ENCODE results near the gene CACNA1B. TPM values are rescaled to one million over a fixed set of nuclear protein-coding genes. Genes with fewer than 3 reads are reported as not detected.
A peak's percentile ranks its signal among the peaks of the same experiment; 100 is the strongest.

CACNA1B gene
- total and polyA plus RNA-seq, 9 of the 15 experiments (the other 6 are each of a cell fraction or from before 2014, with no cell fraction given) = 0.01 to 0.04 TPM; not detected in 7

DNA sequence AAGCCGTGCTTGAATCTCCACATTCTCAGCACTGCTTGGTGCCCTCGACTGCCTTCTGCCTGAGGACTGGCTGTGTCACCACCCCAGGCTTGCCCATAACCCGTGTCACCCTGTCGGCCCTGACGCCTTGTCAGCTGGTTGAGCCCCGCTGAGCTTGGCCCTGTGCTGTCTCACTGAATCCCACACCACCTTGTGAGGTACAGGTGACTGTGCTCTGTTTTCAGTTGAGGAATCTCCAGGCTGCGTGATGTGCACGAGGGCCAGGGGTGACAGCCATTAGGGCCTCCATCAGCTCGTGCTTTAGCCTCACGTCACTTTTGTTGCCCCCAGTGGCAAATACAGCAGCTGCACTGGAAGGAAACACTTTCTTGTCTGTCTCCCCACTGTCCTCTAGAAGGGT lies 90.7 kb downstream of the CACNA1B start (continued):
- TF ChIP-seq, protein P1, sequence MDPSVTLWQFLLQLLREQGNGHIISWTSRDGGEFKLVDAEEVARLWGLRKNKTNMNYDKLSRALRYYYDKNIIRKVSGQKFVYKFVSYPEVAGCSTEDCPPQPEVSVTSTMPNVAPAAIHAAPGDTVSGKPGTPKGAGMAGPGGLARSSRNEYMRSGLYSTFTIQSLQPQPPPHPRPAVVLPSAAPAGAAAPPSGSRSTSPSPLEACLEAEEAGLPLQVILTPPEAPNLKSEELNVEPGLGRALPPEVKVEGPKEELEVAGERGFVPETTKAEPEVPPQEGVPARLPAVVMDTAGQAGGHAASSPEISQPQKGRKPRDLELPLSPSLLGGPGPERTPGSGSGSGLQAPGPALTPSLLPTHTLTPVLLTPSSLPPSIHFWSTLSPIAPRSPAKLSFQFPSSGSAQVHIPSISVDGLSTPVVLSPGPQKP (CRISPR knock-in tag; IDR thresholded peaks at IDR 0.05) = no peak
- TF ChIP-seq, protein P2, sequence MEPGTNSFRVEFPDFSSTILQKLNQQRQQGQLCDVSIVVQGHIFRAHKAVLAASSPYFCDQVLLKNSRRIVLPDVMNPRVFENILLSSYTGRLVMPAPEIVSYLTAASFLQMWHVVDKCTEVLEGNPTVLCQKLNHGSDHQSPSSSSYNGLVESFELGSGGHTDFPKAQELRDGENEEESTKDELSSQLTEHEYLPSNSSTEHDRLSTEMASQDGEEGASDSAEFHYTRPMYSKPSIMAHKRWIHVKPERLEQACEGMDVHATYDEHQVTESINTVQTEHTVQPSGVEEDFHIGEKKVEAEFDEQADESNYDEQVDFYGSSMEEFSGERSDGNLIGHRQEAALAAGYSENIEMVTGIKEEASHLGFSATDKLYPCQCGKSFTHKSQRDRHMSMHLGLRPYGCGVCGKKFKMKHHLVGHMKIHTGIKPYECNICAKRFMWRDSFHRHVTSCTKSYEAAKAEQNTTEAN (CRISPR knock-in tag; IDR thresholded peaks at IDR 0.05) = no peak
- TF ChIP-seq CREM (IDR thresholded peaks at IDR 0.05; ENCODE audit: low read depth) (peak; percentile 51; the same call in 1 of the 2 replicates), YY1 (IDR thresholded peaks at IDR 0.05; ENCODE audit: borderline replicate concordance in 1 of 3, control insufficient read depth in 1 of 3, extremely low read depth in 1 of 3, insufficient read depth in 3 of 3, insufficient read length in 1 of 3, insufficient replicate concordance in 2 of 3, low read depth in 1 of 3, low read length in 2 of 3) (peak in 1 of 3 experiments; percentile 17), HEY1 (CRISPR knock-in tag; IDR thresholded peaks at IDR 0.05; ENCODE audit: borderline replicate concordance) (no peak)
- TF ChIP-seq, protein P3, sequence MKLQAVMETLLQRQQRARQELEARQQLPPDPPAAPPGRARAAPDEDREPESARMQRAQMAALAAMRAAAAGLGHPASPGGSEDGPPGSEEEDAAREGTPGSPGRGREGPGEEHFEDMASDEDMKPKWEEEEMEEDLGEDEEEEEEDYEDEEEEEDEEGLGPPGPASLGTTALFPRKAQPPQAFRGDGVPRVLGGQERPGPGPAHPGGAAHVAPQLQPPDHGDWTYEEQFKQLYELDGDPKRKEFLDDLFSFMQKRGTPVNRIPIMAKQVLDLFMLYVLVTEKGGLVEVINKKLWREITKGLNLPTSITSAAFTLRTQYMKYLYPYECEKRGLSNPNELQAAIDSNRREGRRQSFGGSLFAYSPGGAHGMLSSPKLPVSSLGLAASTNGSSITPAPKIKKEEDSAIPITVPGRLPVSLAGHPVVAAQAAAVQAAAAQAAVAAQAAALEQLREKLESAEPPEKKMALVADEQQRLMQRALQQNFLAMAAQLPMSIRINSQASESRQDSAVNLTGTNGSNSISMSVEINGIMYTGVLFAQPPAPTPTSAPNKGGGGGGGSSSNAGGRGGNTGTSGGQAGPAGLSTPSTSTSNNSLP (IDR thresholded peaks at IDR 0.05; ENCODE audit: borderline replicate concordance, low read depth, low read length) = no peak
- TF ChIP-seq, protein P4, sequence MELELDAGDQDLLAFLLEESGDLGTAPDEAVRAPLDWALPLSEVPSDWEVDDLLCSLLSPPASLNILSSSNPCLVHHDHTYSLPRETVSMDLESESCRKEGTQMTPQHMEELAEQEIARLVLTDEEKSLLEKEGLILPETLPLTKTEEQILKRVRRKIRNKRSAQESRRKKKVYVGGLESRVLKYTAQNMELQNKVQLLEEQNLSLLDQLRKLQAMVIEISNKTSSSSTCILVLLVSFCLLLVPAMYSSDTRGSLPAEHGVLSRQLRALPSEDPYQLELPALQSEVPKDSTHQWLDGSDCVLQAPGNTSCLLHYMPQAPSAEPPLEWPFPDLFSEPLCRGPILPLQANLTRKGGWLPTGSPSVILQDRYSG (tag; conservative IDR thresholded peaks at IDR 0.05; ENCODE audit: low read depth) = no peak
- TF ChIP-seq, protein P5, sequence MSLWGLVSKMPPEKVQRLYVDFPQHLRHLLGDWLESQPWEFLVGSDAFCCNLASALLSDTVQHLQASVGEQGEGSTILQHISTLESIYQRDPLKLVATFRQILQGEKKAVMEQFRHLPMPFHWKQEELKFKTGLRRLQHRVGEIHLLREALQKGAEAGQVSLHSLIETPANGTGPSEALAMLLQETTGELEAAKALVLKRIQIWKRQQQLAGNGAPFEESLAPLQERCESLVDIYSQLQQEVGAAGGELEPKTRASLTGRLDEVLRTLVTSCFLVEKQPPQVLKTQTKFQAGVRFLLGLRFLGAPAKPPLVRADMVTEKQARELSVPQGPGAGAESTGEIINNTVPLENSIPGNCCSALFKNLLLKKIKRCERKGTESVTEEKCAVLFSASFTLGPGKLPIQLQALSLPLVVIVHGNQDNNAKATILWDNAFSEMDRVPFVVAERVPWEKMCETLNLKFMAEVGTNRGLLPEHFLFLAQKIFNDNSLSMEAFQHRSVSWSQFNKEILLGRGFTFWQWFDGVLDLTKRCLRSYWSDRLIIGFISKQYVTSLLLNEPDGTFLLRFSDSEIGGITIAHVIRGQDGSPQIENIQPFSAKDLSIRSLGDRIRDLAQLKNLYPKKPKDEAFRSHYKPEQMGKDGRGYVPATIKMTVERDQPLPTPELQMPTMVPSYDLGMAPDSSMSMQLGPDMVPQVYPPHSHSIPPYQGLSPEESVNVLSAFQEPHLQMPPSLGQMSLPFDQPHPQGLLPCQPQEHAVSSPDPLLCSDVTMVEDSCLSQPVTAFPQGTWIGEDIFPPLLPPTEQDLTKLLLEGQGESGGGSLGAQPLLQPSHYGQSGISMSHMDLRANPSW (CRISPR knock-in tag; IDR thresholded peaks at IDR 0.05) = no peak
- TF ChIP-seq, protein P6, sequence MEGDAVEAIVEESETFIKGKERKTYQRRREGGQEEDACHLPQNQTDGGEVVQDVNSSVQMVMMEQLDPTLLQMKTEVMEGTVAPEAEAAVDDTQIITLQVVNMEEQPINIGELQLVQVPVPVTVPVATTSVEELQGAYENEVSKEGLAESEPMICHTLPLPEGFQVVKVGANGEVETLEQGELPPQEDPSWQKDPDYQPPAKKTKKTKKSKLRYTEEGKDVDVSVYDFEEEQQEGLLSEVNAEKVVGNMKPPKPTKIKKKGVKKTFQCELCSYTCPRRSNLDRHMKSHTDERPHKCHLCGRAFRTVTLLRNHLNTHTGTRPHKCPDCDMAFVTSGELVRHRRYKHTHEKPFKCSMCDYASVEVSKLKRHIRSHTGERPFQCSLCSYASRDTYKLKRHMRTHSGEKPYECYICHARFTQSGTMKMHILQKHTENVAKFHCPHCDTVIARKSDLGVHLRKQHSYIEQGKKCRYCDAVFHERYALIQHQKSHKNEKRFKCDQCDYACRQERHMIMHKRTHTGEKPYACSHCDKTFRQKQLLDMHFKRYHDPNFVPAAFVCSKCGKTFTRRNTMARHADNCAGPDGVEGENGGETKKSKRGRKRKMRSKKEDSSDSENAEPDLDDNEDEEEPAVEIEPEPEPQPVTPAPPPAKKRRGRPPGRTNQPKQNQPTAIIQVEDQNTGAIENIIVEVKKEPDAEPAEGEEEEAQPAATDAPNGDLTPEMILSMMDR (IDR thresholded peaks at IDR 0.05 in 2 of 3, conservative IDR thresholded peaks at IDR 0.05 in 1 of 3; ENCODE audit: insufficient read depth in 2 of 3, low read depth in 1 of 3, low read length in 3 of 3) = peak; percentile 26 to 46 (median 35); a peak in 4 of 6 replicates
